SKM-1 (cell line): Measurements from ENCODE around the gene ZDHHC12.

Source experiments
- DNase-seq: peaks from one replicate; lab custom pipeline; 2025; ENCODE audit not compliant: unreplicated experiment; lab: John Stamatoyannopoulos, UW

Gene ZDHHC12, protein sequence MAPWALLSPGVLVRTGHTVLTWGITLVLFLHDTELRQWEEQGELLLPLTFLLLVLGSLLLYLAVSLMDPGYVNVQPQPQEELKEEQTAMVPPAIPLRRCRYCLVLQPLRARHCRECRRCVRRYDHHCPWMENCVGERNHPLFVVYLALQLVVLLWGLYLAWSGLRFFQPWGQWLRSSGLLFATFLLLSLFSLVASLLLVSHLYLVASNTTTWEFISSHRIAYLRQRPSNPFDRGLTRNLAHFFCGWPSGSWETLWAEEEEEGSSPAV

GRCh38 chr9:128723866-128724743, at the start of gene ZDHHC12:
ZDHHC12 (minus strand) TSS chr9:128724127; CDS start chr9:128724093, 34 bp downstream.
- peak; percentile 97 for DNase-seq

DNA sequence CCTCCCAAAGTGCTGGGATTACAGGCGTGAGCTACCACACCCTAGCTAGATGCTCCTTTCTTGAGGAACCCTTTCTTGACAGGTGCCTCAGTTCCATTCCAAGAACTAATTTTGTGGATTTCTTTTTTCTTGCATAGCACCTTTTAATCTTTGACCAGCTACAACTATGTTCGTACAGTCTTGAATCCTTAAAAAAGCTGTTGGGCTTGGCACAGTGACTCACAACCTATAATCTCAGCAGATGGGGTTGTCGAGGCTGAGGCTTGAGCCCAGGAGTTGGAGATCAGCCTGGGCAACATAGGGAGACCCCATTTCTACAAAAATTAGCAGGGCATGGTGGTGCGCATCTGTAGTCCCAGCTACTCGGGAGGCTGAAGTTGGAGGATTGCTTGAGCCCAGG, 49.1 kb upstream of the ZDHHC12 start:
- no peak for DNase-seq

DNA sequence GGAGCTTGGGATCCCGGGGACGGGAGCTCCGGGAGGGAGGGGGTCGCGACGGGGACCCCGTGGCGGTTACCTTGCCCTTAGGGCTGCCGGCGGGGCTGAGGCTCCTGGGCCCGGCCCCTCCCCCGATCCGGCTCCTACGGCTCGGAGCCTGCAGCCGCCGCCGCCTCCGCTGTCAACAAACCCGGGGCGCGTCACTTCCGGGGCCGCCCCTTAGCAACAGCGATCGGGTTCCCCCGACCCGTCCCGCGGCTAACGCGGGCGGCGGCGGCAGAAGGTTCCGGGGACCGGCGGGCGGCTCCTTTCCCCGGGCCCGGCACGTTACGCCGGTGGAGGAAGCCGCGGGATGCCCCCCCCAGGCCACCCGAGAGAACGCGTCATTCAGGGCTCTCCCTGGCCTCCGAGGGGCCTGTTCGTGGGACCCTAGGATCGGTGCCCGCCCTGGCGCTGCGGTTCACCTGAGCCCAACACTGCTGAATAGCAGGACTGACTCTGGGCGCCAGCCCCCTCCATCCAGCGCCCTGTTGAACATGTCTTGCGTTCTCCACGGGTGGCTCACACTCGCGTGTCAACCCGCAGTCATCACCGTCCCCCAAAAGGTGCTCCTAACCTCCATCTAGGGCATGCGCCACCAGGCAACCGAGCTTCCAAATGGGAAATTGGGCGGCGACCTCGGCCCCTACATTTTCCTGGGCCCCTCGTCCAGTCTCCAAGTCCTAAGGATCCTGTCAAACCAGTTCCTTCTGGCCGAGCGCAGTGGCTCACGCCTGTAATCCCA, 48.0 kb upstream of the ZDHHC12 start, which contains the start of gene ZER1:
Gene ZER1 (minus strand): TSS at position 183 of the 775 bp plus-strand sequence. CDS start 16,362 bp downstream, outside the sequence.
- DNase-seq, result peak; percentile 61

DNA sequence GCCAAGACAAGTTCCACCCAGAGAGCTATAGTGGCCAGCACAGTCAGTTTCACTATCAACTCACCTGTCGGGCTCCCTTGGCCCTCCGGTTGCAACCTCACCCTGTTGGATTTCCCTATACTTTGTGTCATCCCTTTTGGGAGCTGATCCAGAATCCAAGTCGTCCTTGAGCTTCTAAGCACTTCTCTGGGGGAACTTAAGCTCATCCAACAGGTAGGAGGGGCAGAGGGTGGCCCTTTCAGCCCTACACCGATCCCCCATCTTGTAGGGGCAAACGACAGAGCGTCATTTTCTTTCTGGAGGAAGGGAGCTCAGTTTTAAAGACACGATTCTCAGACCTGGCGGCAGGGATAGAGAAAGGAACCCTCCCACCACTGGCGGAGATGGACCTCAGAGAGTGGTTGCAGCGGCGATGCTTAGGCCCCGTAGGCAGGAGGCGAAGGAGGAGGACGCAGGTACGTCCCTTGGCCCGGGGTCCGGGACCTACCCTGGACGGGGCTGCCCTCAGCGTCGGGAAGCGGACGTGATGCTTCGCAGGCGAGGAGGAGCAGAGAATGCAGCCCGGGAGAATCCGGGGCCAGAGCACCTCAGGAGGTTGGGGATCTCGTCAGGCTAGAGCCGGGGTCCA, 47.3 kb upstream of the ZDHHC12 start:
- no peak for DNase-seq

DNA sequence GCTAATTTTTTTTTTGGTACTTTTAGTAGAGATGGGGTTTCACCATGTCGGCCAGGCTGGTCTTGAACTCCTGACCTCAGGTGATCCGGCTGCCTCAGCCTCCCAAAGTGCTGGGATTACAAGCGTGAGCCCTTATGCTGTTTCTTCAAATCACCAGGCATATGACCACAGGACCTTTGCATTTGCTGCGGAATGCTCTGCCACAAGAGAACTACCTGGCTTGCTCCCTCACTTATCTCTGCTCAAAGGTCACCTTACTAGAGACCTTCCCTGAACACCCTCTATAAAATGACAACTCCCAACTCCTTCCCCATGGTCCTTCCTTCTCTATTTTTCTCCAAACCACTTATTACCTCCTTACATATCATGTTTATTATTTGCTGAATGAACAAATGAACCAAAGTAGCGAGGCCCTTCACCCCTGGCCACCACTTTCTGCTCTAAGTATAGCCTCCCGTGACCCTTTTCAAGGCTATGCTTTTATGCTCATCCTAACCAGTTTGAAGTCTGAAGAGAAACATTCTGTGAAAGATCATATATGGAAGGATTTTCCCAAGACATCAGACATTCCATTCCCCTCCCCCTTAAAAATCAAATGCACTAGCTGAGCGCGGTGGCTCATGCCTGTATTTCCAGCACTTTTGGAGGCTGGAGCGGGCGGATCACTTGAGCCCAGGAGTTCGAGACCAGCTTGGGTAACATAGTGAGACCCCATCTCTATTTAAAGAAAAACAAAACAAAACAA, 46.5 kb upstream of the ZDHHC12 start:
- DNase-seq, result no peak

DNA sequence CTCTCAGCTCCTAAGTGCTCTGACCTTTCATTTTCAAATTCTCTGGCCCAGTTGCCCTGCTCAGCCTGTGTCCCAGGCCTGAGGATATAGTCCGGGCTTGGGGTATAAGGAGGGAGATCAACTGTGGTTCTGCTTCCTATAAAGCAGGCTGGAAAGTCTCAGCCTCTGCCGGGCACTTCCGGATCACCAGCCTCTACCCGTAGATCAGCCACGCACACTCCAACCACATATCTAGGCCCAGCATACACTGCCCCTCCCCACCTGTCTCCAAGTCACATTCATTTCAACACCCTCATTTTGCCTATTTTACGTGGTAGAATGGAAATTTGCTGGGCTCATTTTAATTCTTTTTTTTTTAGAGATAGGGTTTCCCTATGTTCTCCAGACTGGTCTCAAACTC, 44.7 kb upstream of the ZDHHC12 start:
- no peak for DNase-seq

DNA sequence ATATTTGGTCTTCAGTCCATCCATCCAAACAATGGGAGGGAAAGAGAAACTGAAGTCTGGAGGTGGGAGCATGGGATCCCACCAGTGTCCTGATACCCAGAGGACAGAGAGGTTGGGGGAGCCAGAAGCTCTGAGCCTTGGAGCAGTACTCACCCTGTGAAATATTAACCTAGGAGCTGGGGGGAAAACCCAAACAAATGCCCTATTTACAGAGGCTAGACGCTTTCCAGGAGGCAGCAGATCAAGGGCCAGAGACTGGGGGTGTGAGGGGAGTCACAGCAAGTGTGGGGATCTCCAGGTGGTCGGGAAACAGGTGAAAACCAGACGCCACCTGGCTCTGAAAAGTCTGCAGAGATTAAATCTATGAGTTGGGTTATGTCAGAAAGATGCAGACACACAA, 41.6 kb upstream of the ZDHHC12 start:
- no peak for DNase-seq

- DNase-seq, result no peak
Measured at GRCh38 chr9:128764361-128764760, 40.4 kb upstream of the ZDHHC12 start.

- DNase-seq, result no peak
Measured at GRCh38 chr9:128762671-128763449, 38.9 kb upstream of the ZDHHC12 start.

DNA sequence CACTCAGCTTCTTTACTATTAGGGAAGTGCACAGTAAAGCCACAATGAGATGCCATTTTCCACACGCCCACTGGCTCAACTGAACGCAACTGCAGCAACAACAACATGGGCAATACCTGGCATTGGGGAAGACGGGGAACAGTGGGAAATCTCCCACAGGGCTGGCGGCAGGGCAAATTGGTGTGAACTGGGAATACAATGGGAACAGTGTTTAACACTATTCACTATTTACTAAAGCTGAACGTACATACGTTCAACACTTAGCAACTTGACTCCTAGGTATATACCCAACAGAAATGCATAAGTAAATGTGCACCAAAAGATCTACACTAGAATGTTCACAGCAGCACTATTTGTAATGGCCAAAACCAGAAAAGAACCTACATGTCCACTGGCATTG, 33.7 kb upstream of the ZDHHC12 start:
- no peak for DNase-seq

DNA sequence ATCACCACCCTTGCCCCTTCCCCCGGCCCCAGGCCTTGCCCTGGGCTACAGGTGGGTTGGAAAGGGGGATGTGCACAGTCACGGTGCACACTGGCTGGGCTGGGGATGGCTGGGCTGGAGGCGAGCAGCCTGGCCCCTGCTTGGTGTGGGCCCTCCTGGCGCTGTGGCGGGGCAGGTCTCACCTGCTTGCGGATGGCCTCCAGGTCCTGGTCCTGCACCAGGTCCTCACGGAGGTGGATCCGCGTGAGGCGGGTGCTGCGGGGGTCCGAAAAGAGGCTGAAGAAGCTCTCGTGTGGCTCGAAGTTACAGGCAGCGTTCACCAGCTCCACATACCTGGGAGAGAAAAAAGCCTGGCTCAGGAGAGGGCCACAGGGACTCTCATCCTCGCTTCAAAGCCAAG, 29.7 kb upstream of the ZDHHC12 start:
- DNase-seq, result no peak

DNA sequence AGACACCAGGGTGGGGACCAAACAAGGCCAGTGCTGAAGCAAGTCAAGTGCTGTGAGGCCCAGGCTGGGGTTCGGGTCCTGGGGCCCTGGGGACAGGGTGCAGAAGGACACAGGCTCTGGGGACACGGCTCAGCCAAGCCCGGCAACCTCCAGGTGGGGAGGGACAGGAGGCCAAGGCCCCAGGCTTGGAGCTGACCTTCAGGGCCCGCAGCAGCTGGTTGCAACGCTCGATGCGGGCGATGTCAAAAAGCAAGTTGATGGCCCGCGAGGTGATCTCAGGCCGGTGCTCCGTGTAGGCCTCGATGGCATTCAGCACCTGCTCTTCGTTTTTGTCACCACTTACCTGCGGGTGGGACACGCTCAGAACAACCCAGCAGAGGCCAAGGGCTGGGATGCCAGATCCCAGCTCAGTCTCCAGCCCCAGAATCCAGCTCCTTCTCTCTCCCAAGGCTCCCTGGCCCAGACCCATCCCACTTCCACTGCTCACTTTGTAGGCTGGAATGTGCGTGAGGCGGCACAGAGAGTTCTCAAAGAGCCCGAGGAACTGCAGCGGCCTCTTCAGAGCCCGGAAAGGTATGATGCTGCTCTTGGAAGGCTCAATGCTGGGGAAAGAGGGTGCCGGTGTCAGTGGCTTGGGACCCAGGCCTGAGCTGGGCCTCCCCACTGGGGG, 27.1 kb upstream of the ZDHHC12 start:
- DNase-seq, result no peak

- no peak for DNase-seq
Measured at GRCh38 chr9:128747241-128747640, 23.3 kb upstream of the ZDHHC12 start.

DNA sequence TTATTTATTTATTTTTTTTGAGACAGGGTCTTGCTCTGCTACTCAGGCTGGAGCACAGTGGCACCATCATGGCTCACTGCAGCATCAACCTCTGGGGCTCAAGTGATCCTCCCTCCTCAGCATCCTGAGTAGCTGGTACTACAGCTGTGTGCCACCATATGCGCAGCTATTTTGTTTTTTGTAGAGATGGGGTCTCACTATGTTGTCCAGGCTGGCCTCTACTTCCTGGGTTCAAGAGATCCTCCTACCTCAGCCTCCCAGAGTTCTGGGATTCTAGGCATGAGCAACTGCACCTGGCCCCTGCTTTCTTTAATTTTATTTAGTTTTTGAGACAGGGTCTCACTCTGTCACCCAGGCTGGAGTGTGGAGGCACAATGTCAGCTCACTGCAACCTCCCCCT, 19.5 kb upstream of the ZDHHC12 start:
- DNase-seq, result no peak

DNA sequence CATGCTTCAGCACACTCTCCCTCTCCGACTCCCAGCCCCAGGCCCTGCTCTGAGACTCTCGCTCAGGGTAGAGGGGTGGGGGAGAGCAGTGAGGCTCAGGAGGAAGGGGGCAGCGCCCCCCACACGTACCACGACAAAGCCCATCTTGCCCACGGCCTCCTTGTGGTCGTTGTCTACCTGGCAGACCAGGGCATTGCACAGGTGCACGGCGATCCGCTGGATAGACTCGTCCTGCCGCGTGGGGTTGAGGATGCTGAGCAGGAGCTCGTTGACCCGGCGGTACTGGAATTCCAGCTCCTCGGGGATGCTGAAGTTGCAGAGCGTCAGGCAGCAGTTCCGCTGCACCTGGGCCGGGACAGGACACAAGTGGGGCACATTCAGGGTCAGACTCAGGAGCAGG, 18.5 kb upstream of the ZDHHC12 start:
- DNase-seq, result no peak

- DNase-seq, result no peak
Measured at GRCh38 chr9:128735373-128735772, 11.4 kb upstream of the ZDHHC12 start.

- peak; percentile 36 for DNase-seq
Measured at GRCh38 chr9:128733256-128733655, 9.3 kb upstream of the ZDHHC12 start.

- peak; percentile 25 for DNase-seq
Measured at GRCh38 chr9:128732576-128732975, 8.6 kb upstream of the ZDHHC12 start.

GRCh38 chr9:128731691-128732090, 7.8 kb upstream of the ZDHHC12 start:
- no peak for DNase-seq
